HCEC 1CT (cell line): ENCODE measurements around the gene KANK3.
"Not testable (repeated sequence)": the region's sequence is repeated elsewhere in the genome, so short reads cannot be mapped to it uniquely, and the experiment has no call there.

ENCODE experiments used
- DNase-seq: peaks from one replicate; pipeline ENCODE4 v3.0.0-alpha.2; 2017

The KANK3 gene

DNA sequence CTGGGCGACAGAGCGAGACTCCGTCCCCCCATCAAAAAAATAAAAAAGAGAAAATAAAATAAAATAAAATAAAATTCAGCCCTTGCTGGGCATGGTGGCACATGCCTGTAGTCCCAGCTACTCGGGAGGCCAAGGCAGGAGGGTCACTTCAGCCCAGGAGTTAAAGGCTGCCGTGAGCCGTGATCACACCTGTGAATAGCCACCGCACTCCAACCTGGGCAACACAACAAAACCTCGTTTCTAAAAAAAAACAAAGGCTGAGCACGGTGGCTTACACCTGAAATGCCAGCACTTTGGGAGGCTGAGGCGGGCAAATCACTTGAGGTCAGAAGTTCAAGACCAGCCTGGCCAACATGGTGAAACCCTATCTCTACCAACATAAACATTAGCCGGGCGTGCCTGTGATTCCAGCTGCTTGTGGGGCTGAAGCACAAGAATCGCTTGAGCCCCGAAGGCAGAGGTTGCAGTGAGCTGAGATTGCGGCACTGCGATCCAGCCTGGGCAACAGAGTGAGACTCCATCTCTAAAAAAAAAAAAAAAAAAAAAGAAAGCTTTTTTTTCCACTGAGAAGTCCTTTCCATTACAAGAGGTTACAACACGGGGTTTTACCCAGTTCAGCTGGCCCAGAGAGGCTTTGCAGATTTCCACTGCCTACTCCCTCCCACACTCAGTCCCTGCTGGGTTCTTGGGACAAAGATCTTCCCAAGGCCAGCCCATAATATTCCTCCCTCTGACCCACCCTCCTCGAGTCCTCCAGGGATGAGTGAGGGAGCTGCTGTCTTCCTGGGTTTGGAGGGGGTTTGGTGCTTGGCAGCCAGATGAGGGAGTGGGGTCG lies 27.3 kb upstream of the KANK3 start:
- DNase-seq = no peak

GRCh38 chr19:8367327-8368001 lies 24.4 kb upstream of the KANK3 start:
- peak; percentile 91 for DNase-seq

DNA sequence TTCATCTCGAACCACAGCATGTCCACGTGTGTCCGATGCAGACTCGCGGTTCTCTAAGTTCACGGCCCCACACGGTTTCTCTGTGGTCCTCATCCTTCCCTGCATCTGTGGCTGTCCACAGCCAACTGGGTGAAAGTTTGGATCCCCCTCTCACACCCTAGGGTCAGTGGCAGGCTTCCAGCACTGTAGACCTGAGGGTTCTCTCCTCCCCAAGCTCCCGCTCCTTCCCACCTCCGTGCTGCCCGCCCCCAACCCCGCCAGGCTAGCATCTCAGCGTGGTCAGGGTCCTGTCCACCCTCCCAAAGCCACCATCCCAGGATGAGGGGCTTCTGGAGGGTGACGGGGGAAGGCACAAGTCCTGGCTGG lies 23.9 kb upstream of the KANK3 start:
- peak; percentile 11 for DNase-seq

DNA sequence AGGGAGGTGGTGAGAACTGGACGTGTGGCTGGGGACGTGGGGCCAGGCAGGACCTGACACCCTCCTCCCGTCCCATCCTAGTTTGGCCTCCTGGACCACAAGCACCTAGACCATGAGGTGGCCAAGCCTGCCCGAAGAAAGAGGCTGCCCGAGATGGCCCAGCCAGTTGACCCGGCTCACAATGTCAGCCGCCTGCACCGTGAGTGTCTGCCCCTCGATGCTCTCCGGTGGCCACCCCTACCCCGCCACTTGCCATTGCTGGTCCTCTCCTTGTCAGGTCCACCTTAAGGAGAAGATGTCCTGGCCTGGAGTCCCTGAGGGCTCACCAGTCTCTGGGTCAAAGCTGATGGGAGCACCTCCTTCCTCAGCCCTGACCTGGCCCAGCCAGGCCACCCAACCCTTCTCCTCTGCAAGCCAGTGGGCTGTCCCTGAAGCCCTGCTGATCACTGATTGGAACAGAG lies 23.1 kb upstream of the KANK3 start:
- DNase-seq = no peak

DNA sequence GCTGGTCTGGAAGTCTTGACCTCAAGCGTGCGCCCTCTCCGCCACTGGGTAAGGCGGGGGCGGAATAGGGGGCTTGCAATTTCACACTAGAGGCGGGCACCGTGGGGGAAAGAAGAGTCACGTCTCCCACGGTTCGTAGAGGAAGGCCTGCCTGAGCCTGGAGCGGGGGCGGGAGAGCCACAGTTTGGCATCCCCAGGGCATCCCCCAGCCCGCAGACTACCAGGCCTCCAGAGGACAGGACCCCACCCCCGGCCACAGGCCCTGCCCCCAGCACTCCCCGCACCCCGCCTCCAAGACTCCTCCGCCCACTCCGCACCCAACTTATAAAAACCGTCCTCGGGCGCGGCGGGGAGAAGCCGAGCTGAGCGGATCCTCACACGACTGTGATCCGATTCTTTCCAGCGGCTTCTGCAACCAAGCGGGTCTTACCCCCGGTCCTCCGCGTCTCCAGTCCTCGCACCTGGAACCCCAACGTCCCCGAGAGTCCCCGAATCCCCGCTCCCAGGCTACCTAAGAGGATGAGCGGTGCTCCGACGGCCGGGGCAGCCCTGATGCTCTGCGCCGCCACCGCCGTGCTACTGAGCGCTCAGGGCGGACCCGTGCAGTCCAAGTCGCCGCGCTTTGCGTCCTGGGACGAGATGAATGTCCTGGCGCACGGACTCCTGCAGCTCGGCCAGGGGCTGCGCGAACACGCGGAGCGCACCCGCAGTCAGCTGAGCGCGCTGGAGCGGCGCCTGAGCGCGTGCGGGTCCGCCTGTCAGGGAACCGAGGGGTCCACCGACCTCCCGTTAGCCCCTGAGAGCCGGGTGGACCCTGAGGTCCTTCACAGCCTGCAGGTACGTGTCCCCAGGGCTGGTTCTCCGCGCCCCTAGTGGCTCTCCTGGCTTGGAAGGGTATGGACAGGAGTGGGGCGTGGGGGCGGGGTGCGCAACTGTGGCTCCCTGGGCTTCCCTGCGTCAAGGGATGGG lies 21.0 kb upstream of the KANK3 start, which contains the start of gene ANGPTL4:
Gene ANGPTL4, plus strand, starts transcription at position 353 of the 969 bp plus-strand sequence. Its CDS starts 167 bp downstream, at position 520.
- peak; percentile 75 for DNase-seq

- DNase-seq = peak; percentile 97
Measured at GRCh38 chr19:8361921-8362793, 19.1 kb upstream of the KANK3 start.

DNA sequence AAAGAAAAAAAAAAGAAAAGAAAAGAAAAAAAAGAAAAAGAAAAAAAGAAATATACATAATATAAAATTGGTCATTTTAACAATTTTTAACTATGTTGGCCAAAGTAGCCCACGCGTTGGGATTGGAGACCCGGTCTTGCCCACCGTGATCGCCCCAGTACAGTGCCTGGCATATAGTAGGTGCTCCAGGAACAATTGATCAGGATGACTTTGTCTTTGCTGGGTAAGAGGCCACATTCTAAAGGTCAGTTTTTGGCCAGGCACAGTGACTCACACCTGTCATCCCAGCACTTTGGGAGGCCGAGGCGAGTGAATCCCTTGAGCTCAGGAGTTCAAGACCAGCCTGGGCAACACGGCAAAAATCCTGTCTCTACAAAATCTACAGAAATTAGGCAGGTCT lies 17.1 kb upstream of the KANK3 start:
- no peak for DNase-seq

GRCh38 chr19:8358948-8359347 lies 15.9 kb upstream of the KANK3 start:
- DNase-seq = no peak

- no peak for DNase-seq
Measured at GRCh38 chr19:8357007-8357521, 14.0 kb upstream of the KANK3 start.

GRCh38 chr19:8355631-8356402 lies 12.8 kb upstream of the KANK3 start:
- DNase-seq = peak; percentile 100

GRCh38 chr19:8352845-8353244 lies 9.8 kb upstream of the KANK3 start:
- not testable (repeated sequence) for DNase-seq

DNA sequence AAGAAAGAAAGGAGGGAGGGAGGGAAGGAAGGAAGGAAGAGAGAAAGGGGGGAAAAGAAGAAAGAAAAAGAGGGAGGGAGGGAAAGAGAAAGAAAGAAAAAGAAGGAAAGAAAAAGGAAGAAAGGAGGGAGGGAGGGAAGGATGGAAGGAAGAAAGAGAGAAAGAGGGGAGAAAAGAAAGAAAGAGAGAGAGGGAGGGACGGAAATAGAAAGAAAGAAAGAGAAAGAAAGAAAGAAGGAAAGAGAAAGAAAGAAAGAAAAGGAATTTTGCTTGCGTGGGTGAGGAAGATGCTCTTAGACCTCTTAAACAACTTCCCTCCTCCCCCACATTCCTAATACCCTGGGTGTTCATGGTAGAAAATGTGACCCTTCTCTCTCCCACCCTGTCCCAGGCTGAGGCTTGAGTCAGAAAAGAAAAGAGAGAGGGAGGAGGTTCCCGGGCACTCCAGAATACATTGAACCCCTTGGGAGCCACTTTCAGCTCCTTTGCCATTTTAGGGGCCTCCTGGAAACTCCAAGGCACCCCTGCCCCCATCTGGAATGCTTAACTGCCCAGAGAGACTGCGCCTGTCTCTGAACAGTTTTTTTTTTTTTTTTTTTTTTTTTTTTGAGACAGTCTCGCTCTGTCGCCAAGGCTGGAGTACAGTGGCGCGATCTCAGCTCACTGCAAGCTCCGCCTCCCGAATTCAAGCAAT lies 9.2 kb upstream of the KANK3 start:
- no peak for DNase-seq

GRCh38 chr19:8349629-8350372 lies 6.7 kb upstream of the KANK3 start:
- not testable (repeated sequence) for DNase-seq

DNA sequence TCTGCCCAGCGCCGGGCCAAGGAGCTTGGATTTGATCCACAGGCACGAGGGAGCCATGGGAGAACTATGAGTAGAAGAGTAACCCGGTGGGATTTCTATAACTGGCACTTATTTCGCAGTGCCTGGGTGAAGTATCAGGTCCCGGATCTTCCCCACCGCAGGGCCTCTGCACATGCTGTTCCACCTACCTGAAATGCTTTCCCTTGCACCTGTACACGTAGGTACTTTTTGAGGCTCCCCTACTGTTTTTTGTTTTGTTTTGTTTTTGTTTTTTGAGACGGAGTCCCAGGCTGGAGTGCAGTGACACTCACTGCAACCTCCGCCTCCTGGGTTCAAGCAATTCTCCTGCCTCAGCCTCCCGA lies 402 bp upstream of the KANK3 start:
- no peak for DNase-seq

DNA sequence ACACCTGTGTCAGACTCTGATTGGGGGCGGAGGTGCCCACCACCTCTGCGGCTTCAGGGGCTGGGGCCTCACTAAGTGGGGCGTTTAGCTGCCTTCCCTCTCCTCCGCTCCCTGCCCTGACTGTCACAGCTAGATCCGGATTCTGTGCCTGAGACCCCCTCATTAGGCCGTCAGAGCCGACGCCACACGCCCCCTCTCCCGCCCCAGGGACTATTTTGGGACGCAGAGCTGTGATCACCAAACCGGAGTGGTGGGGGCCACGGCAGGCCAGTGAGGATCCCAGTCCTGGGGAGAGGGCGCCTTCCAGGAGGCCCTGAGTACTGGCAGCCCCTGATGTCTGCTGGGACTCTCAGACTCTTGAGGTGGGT lies 762 bp downstream of the KANK3 start:
- DNase-seq = no peak

DNA sequence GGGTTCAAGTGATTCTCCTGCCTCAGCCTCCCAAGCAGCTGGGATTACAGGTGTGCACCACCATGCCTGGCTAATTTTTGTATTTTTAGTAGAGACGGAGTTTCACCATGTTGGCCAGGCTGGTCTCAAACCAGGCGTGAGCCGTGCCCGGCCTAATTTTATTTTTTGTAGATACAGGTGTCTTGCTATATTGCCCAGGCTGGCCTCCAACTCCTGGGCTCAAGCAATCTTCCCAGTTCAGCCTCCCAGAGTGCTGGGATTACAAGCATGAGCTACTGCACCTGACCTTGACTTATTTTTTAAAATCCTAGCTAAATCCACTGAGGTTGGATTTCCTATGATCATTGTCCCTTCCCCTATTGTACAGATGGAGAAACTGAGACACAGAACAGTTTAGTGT lies 1.6 kb downstream of the KANK3 start:
- not testable (repeated sequence) for DNase-seq

DNA sequence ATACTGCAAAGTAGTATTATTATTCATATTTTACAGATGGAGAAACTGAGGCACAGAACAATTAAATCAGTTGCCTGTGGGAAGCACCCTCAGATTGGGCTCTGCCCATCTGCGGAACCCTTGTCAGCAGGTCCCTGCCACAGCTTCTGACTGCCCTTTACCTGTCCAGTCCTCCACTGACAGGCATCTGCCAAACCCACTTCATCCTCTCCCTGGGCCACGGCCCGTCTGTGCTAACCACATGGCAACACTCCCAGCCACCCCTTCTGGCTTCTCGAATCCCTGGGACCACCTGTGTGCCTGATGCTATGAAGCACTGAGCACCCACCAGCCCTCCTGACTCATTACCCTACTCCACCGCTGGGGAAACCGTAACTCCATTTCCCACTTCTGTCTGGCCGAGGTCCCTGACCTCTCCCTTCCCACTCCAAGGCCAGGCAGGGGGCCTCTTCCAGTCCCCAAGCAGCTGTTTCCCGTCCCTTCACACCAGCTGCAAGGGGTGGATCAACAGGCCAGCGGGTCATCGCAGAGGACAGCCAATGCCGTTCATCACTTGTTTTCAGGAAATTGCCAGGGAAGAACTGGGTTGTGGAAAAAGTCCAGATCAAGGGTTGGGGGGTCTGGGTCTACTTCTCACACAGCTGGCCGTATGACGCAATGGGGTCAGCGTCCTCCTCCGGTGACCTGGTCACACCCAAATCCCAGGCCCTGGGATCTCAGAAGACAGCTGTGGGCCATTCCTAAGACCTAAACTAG lies 2.5 kb downstream of the KANK3 start:
- no peak for DNase-seq

GRCh38 chr19:8338835-8339234 lies 4.2 kb downstream of the KANK3 start:
- DNase-seq = no peak

DNA sequence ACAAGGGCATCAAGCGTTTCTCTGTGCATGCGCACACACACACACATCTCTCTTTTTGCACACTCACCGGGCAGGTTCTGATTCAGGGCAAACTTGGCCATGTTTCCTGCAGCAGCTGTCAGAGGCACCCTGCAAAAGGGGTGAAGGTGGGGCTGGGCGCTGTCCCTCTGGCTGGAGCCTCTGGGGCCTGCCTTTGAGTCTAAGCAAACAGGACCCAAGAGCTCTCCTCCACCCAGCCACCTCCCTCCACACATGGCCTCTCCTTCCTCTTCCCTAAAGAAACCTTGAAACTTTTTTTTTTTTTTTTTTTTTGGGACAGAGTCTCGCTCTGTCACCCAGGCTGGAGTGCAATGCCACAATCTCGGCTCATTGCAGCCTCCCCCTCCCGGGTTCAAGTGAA lies 5.3 kb downstream of the KANK3 start:
- DNase-seq = no peak
